Measurements from ENCODE around the gene FBXL5. TPM values are rescaled to one million over a fixed set of nuclear protein-coding genes. Genes with fewer than 3 reads are reported as not detected.
"Not testable (repeated sequence)": the region's sequence is repeated elsewhere in the genome, so short reads cannot be mapped to it uniquely, and the experiment has no call there.

The FBXL5 gene
- total RNA-seq, 4 donors from 2014 or later, result 100 to 150 (median 134) TPM

DNA sequence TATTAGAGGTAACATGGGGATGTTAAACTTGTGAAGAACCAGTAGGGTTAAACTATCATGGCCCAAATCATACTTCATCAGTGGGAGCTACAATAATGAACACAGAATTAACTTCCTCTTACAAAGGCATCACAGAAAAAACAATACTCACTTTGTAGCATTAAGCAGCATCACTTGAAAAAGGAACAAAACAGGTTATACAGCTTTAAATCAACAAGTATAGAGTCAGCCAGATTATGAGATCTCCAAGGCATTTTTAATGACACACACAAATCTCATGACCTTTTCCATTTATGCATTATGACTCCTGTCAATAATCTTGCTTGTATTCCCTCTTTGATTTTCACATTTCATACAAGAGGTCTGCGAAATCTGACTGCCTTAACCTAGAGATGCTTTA is 18.3 kb downstream of the FBXL5 start:
- H3K27ac ChIP-seq, result no peak overlapping the region
- H3K4me1 ChIP-seq, result peaks cover 0 to 13% (median 0%) of the 10 kb centered on the region in 4 donors
- no peaks in the 10 kb centered on the region for H3K9me3 ChIP-seq
- no peaks in the 10 kb centered on the region for H3K27me3 ChIP-seq
- TF ChIP-seq EP300 (IDR thresholded peaks at IDR 0.05), result no peak
- TF ChIP-seq CTCF (IDR thresholded peaks at IDR 0.05), result no peak
- no peak for TF ChIP-seq POLR2A (IDR thresholded peaks at IDR 0.05)
- H3K36me3 ChIP-seq, result peaks cover 0 to 82% (median 4%) of the 10 kb centered on the region in 3 donors
- H3K4me3 ChIP-seq, result no peak overlapping the region
- DNase-seq (ENCODE audit: low spot score in 2 of 2), result no peak
- 70 to 73% methylated on average over 1 of the region's 1 CpG for WGBS, 2 donors

- 94 to 99% methylated on average over 5 of the region's 5 CpGs for WGBS, 2 donors
- peaks cover 0 to 32% (median 3%) of the 10 kb centered on the region in 4 donors for H3K9me3 ChIP-seq
- H3K4me1 ChIP-seq; H3K27me3 ChIP-seq; H3K27ac ChIP-seq; H3K4me3 ChIP-seq; DNase-seq (ENCODE audit: low spot score in 2 of 2): not testable (repeated sequence)
- H3K36me3 ChIP-seq, result peaks cover 0 to 71% (median 0%) of the 10 kb centered on the region in 3 donors
These were observed 37.8 kb downstream of the FBXL5 start for GRCh38 chr4:15617407-15617806.

GRCh38 chr4:15614891-15615290 is 40.3 kb downstream of the FBXL5 start:
- not testable (repeated sequence) for H3K4me1 ChIP-seq; DNase-seq (ENCODE audit: low spot score in 2 of 2); H3K4me3 ChIP-seq; H3K27ac ChIP-seq; H3K27me3 ChIP-seq
- H3K36me3 ChIP-seq, result peaks cover 0 to 54% (median 0%) of the 10 kb centered on the region in 3 donors
- peaks cover 0 to 21% (median 2%) of the 10 kb centered on the region in 4 donors for H3K9me3 ChIP-seq
- 96 to 97% methylated on average over 10 to 13 of the region's 24 CpGs for WGBS, 2 donors

DNA sequence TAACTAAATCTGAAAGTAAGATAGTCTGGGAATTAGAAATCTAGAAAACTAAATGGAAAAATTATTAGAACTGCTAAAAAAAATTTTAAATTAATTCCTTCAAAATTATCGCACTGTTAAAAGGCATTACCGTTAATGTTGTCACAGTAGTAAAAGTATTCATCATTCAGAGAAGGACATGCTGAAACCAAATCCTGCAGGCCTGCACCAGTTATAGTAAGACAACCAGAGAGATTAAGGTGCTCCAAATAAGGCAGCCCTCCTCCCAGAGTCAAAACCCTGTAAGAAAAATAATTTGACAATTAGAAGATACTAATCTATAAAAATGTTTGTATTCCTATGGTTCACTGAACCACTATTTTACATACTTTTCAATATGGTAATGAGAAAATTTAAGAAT is 43.0 kb downstream of the FBXL5 start:
- no peak for DNase-seq (ENCODE audit: low spot score in 2 of 2)
- no peaks in the 10 kb centered on the region for H3K27me3 ChIP-seq
- no peak overlapping the region for H3K4me3 ChIP-seq
- WGBS, 2 donors, result 96% methylated on average over 2 of the region's 2 CpGs
- H3K4me1 ChIP-seq, result peaks cover 0 to 13% (median 0%) of the 10 kb centered on the region in 4 donors
- TF ChIP-seq CTCF (IDR thresholded peaks at IDR 0.05) (no peak), EP300 (IDR thresholded peaks at IDR 0.05) (no peak), POLR2A (IDR thresholded peaks at IDR 0.05) (no peak)
- H3K27ac ChIP-seq, result no peak overlapping the region
- H3K36me3 ChIP-seq, result peaks cover 0 to 32% (median 0%) of the 10 kb centered on the region in 3 donors
- H3K9me3 ChIP-seq, result no peaks in the 10 kb centered on the region

DNA sequence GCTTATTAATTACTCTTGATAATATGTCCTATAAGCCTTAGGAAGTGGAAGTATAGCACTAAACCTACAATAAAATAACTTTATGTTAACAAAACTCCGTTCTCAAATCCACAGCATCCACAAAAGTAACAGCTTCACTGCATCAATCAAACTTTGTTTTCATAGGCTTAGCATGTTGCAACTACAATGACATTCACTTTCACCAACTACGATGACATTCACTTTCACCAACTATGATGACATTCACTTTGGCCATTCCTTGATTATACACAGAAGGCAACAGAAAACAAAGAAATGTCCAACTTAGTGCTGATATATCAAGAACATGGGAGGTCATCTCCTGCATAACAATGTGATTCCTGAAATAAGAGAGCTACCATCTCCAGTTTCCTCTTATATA is 44.3 kb downstream of the FBXL5 start:
- Histone ChIP-seq H3K9me3 (no peaks in the 10 kb centered on the region), H3K36me3 (peaks cover 0 to 28% (median 0%) of the 10 kb centered on the region in 3 donors), H3K27me3 (no peaks in the 10 kb centered on the region), H3K4me3 (no peak overlapping the region), H3K4me1 (peaks cover 0 to 13% (median 0%) of the 10 kb centered on the region in 4 donors), H3K27ac (no peak overlapping the region)
- 58 to 63% methylated on average over 2 of the region's 2 CpGs for WGBS, 2 donors
- no peak for TF ChIP-seq CTCF (IDR thresholded peaks at IDR 0.05)
- TF ChIP-seq EP300 (IDR thresholded peaks at IDR 0.05), result no peak
- TF ChIP-seq POLR2A (IDR thresholded peaks at IDR 0.05), result no peak
- DNase-seq (ENCODE audit: low spot score in 2 of 2), result no peak

DNA sequence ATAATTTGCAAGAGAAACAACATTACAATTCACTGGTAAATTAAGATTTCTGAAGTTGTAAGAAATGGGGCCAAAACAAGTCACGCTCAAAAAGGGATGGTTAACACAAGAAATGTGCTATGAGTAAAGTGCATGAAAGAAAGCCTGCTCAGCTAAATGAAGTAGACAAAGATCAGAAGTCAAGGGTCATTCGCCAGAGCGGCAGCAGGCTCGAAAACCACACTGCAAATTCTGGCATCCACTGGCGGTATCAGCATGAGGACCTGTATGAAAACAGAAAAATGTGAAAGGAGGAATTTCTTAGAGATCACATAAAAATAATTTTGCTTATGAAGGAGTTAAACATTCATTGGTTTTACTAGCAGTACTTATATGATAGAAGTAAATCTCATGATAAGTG is 49.6 kb downstream of the FBXL5 start:
- 57 to 61% methylated on average over 5 of the region's 5 CpGs for WGBS, 2 donors
- Histone ChIP-seq H3K27me3 (no peaks in the 10 kb centered on the region), H3K4me1 (peaks cover 0 to 7% (median 0%) of the 10 kb centered on the region in 4 donors), H3K36me3 (peaks cover 0 to 55% (median 5%) of the 10 kb centered on the region in 3 donors), H3K27ac (no peak overlapping the region), H3K9me3 (peaks cover 0 to 8% (median 0%) of the 10 kb centered on the region in 4 donors), H3K4me3 (no peak overlapping the region)
- no peak for TF ChIP-seq EP300 (IDR thresholded peaks at IDR 0.05)
- no peak for TF ChIP-seq POLR2A (IDR thresholded peaks at IDR 0.05)
- TF ChIP-seq CTCF (IDR thresholded peaks at IDR 0.05), result no peak
- DNase-seq (ENCODE audit: low spot score in 2 of 2), result no peak
